ENCODE results near the gene ATXN10.
"Not testable (repeated sequence)": the region's sequence is repeated elsewhere in the genome, so short reads cannot be mapped to it uniquely, and the experiment has no call there.

ATXN10 gene

DNA sequence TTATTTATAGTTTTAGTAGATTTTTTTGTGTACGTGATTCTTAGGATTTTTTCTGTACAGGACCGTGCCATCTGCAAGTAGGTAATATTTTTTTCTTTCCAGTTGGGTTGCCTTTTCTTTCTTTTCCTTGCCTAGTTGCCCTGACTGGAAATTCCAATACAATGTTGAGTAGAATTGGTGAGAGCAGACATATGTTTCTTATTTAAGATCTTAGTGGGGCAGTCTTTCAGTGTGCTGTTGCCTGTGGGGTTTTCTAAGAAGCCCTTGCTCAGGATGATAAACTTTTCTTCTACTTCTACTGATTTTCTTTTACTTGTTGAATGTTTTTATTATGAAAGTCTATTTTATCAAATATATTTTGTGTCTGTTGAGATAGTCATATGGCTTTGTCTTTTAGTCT lies 33.0 kb downstream of the ATXN10 start:
- no peak overlapping the region for H3K27ac ChIP-seq
- TF ChIP-seq ZFX (IDR thresholded peaks at IDR 0.05) = no peak
- TF ChIP-seq, protein P1, sequence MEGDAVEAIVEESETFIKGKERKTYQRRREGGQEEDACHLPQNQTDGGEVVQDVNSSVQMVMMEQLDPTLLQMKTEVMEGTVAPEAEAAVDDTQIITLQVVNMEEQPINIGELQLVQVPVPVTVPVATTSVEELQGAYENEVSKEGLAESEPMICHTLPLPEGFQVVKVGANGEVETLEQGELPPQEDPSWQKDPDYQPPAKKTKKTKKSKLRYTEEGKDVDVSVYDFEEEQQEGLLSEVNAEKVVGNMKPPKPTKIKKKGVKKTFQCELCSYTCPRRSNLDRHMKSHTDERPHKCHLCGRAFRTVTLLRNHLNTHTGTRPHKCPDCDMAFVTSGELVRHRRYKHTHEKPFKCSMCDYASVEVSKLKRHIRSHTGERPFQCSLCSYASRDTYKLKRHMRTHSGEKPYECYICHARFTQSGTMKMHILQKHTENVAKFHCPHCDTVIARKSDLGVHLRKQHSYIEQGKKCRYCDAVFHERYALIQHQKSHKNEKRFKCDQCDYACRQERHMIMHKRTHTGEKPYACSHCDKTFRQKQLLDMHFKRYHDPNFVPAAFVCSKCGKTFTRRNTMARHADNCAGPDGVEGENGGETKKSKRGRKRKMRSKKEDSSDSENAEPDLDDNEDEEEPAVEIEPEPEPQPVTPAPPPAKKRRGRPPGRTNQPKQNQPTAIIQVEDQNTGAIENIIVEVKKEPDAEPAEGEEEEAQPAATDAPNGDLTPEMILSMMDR (conservative IDR thresholded peaks at IDR 0.05) = no peak

DNA sequence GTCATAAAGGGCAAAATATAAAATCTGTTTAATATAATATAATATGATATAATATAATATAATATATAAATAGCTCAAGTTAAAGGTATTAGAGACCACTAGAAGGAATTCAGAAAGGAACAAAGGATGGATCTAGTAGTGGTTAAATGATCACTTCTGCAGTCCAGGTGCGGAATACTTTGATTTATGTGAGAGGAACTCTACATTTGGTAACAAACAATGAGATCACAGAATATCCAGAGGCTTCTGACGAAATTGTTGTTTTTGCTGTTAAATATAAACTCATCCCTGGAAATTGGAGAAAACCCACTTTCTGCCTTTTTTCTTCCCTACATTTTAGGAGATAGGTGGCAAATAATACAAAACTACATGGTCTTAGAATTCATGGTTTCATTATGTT lies 36.0 kb downstream of the ATXN10 start:
- TF ChIP-seq ZFX (IDR thresholded peaks at IDR 0.05) = no peak
- TF ChIP-seq, protein P1 (conservative IDR thresholded peaks at IDR 0.05) = no peak
- no peak overlapping the region for H3K27ac ChIP-seq

DNA sequence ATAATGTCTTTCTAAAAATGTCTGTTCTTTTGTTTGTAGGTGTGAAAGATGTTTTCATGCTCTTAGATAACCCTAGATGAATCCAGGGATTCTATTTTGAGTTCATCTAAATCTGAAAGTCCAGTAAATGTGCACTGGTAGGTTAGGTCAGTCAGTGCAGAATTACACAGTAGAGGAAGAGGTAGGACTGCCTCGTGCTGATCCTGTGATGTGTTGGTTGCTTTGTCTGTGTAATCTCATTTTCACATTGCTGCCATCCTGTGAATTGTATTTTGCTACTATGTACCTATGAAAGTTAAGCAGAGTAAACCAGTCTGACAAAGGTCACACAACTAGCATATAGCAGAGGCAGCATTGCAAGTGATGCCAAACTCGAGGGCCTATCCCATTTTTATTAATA lies 36.5 kb downstream of the ATXN10 start:
- TF ChIP-seq, protein P1 (conservative IDR thresholded peaks at IDR 0.05) = no peak
- TF ChIP-seq ZFX (IDR thresholded peaks at IDR 0.05) = no peak
- no peak overlapping the region for H3K27ac ChIP-seq

DNA sequence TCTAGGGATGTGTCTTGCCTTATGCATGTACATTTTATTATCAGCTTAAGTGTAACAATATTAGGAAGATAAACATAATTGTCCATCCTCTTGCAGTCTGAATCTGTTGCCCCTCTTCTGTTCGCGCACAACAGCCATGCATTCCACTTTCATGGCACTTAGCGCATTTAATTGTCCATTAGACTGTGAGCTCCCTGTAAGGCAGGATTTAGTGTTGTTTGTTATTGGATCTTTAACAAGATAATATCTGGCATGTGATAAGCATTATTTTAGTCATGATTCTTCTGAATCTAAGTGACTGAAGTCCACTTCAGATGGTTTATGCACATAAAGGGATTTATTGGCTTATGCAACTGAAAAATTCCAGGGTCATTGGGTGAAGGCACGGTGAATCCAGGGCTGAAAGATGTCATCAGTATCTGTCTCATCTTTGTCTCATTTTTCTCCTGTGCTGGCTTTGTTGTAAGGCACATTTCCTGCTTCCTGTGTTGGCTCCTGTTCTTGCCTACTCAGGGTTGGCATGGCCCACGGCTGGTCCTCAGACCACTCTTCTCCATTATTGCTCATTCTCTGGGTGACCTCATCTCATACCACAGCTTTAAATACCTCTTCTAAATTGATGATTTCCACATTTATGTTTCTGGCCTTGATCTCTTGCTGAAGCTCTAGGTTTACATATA lies 37.6 kb downstream of the ATXN10 start:
- H3K27ac ChIP-seq = no peak overlapping the region

DNA sequence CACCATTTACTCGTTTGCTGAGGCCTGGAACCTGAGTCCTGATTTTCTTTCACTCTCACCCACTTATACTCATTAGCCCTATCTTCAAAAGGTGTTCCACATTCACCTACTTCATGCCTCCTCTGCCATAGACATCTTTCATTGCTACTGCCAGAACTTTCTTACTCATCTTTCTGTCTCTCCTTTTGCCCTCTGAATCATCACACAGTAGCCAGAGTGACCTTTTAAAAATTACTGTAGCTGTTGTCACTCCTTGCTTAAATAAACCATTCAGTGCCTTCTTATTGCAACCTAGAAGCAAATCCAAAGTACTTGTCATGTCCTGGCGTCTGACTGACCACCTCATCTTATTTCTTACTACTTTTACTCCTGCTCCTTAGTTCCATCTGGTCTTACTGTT lies 38.2 kb downstream of the ATXN10 start:
- no peak for TF ChIP-seq ZFX (IDR thresholded peaks at IDR 0.05)
- H3K27ac ChIP-seq = no peak overlapping the region

More for the DNA sequence above, 37.6 kb downstream of the ATXN10 start:
- TF ChIP-seq, protein P1 (conservative IDR thresholded peaks at IDR 0.05) = no peak
- no peak for TF ChIP-seq ZFX (IDR thresholded peaks at IDR 0.05)

DNA sequence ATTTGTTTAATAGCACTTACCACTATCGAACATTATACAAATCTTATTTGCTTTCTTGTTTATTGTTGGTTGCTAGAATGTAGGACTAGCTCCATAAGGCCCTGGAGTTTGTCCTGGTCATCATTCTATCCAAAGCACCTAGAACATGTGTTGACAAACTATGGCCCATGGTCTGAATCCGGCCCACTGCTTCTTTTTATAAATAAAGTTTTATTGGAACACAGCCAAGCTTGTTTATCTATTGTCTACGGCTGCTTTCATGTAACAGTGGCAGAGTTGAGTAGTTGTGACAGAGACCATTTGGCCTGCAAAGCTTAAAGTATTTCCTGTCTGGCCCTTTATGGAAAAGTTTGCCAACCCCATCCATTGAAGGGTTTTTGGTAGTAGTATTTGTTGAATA lies 38.8 kb downstream of the ATXN10 start:
- H3K27ac ChIP-seq = no peak overlapping the region
- TF ChIP-seq, protein P1 (conservative IDR thresholded peaks at IDR 0.05) = no peak
- TF ChIP-seq ZFX (IDR thresholded peaks at IDR 0.05) = no peak

DNA sequence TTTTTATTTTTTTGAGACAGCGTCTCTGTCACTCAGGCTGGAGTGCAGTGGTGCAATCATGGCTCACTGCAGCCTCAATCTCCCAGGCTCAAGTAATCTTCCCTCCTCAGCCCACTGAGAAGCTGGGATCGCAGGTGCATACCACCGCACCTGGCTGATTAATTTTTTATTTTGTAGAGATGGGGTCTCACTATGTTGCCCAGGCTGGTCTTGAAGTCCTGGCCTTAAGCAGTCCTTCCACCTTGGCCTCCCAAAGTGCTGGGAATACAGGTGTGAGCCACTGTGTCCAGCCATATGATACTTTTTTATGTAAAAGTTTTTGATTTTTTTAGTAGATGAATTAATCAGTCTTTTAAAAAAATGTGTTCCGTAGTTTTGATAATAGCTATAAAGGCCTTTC lies 42.8 kb downstream of the ATXN10 start:
- H3K27ac ChIP-seq = not testable (repeated sequence)

DNA sequence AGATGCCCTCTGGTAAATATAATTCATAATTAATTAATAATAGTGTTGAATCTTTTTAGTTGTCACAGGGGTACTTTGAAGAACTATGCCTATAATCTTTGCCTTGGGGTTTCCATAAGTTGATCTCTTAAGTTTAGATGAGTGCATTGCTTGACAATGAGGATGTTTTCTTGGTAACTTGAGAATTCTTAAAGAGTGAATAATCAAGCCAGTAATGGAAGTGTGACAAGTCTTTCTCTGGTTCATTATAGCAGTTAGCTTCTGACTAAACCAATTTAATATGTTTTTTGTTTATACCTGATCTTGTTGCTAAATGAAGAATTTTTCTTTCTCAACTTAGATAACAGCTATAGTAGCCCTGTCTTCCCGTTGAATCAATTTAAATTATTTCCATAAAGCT lies 46.2 kb downstream of the ATXN10 start:
- TF ChIP-seq, protein P1 (conservative IDR thresholded peaks at IDR 0.05) = no peak
- TF ChIP-seq ZFX (IDR thresholded peaks at IDR 0.05) = no peak
- no peak overlapping the region for H3K27ac ChIP-seq
